ENCODE data around the gene OCEL1.
"Not testable (repeated sequence)": the region's sequence is repeated elsewhere in the genome, so short reads cannot be mapped to it uniquely, and the experiment has no call there.

The OCEL1 gene

DNA sequence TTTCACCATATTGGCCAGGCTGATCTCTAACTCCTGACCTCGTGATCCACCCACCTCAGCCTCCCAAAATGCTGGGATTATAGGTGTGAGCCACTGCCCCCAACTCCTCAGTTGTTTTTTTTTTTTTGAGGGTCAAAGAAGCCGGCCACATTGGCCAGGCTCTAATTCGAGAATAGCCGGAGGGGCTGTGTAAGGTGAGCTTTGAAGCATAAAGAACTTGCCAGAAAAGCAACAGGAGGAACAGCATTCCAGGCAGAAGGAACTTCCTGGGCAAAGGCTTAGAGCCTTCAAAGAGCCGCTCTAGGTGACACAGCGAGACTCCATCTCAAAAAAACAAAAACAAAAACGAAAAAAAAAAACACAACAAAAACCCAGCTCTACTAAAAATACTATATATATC is 40.0 kb downstream of the OCEL1 start:
- no peak for DNase-seq

GRCh38 chr19:17266589-17266974 is 40.6 kb downstream of the OCEL1 start:
- no peak for DNase-seq

DNA sequence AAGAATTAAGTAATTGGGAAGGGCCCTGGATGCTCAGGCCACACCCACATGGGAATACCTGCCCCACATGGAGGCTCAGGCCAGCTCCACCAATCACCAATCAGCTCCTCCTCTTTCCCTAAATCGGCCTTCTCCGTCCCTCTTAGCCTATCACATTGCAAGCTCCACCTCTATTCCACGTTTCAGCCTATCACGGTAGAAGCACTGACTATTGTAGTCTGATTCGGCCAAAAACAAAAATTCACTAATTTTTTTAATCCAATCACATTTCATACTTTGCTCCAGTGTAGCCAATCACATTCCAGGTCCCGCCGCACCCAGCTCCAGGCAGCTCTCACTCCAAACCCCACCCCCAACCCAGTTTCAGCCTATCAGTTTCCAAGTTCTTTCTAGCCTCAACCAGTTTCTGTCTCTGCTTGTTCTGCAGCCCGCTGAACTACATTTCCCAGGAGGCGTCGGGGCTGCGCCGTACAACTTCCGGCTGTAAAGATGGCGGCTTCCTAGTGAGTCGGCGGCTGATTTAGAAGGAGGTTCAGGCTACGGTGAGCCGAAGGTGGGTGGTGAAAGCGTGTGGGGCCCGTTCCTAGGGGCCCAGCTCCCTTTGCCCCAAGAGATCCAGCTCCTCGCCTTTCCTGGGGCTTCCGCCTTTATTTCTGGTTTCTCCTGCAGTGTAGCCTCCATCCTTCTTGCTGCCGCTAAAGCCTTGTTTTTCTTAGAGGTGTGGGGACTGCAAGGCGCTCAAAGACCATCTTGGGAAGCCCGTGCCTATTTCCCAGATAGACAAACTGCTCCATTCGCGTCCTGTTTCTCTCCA is 41.2 kb downstream of the OCEL1 start, which contains the start of gene BABAM1:
TSS of gene BABAM1 (plus strand) at position 469 of the 814 bp plus-strand sequence. CDS start 1,364 bp downstream, outside the sequence.
- peak; percentile 99 for DNase-seq

GRCh38 chr19:17268754-17269153 is 42.7 kb downstream of the OCEL1 start:
- DNase-seq: no peak

DNA sequence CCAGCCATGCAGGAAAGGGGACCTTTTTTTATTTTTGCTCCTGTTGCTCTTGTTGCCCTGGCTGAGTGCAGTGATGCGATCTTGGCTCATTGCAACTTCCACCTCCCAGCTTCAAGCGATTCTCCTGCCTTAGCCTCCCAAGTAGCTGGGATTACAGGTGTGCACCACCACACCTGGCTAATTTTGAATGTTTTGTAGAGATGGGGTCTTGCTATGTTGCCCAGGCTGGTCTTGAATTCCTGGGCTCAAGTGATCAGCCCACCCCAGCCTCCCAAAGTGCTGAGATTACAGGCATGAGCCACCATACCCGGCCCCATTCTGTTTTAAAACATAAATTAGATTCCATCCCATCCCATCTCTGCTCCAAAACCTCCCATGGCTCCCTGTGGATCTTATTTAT is 48.9 kb downstream of the OCEL1 start:
- DNase-seq: not testable (repeated sequence)

DNA sequence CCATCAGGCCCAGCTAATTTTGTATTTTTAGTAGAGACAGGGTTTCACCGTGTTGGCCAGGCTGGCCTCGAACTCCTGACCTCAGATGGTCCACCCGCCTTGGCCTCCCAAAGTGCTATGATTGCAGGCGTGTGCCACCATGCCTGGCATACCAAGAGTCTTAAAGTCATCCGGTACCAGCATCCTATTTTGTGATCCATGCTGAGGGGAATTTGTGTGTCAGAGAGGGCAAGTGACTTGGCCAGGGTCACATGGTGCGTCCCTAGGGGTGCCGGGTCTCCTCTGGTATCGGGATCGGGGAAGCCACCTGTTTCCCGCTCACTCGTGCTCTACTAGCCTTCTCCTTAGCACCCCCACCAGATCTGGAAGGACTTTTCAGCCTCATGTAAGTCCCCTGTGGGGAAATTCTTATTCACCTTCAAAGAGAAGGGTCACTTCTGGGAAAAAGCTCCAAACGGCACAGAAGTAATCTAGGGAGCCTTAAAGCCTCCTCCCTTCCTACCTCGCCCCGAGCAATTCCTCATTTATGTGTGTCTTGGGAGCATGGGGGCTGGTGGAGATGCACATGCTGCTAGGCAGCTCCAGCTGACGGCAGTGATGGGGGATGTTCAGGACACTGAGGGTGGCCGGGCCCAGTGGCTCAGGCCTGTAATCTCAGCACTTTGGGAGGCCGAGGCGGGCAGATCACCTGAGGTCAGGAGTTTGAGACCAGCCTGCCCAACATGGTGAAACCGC is 49.6 kb downstream of the OCEL1 start:
- DNase-seq: no peak

All from NCI-H1436 (cell line).